Astrocyte (in vitro differentiated cells and primary cell): ENCODE measurements around the gene SDHB.

Experiments
- CTCF ChIP-seq: IDR thresholded peaks from 2 replicates; pipeline ENCODE4 v1.5.1; 2011; ENCODE audit warnings: low read depth, mild to moderate bottlenecking, inconsistent platforms, low read length, moderate library complexity; ENCODE audit not compliant: insufficient read depth
- EZH2 ChIP-seq: IDR thresholded peaks from 2 replicates; pipeline ENCODE4 v1.6.1; 2012; ENCODE audit warnings: mild to moderate bottlenecking, low read length, inconsistent platforms; ENCODE audit not compliant: insufficient read depth

GRCh38 chr1:17059391-17060305 is 5.8 kb upstream of the SDHB start:
- TF ChIP-seq EZH2 (no peak), CTCF (peak; percentile 91)
